Muscle of leg (tissue), 11 donors: ENCODE data around the gene ARHGEF10L. TPM values are rescaled to one million over a fixed set of nuclear protein-coding genes. Genes with fewer than 3 reads are reported as not detected.

ENCODE experiments used
- DNase-seq: peaks from one replicate; pipeline ENCODE4 v3.0.0; 2013
- H3K27ac ChIP-seq: one replicate; pipeline ENCODE4 v1.5.1; 2013; ENCODE audit warnings: mild to moderate bottlenecking, low read length, control low read depth
- H3K27me3 ChIP-seq: one replicate; pipeline ENCODE4 v1.6.1; 2013; ENCODE audit warnings: low read length; ENCODE audit not compliant: control insufficient read depth, insufficient read depth
- H3K36me3 ChIP-seq: one replicate; pipeline ENCODE4 v1.6.1; 2013; ENCODE audit warnings: low read length; ENCODE audit not compliant: control insufficient read depth, insufficient read depth
- H3K4me1 ChIP-seq: one replicate; pipeline ENCODE4 v1.6.1; 2013; ENCODE audit warnings: low read length; ENCODE audit not compliant: control insufficient read depth, insufficient read depth
- H3K4me3 ChIP-seq: one replicate; pipeline ENCODE4 v1.5.1; 2013; ENCODE audit warnings: low read length, control low read depth
- H3K9me3 ChIP-seq: replicated peaks from 2 replicates; pipeline ENCODE4 v1.6.1; 2013; ENCODE audit warnings: low read depth, low read length; ENCODE audit not compliant: control insufficient read depth
- WGBS: methylation state at CpG from one replicate; pipeline ENCODE4 v1.1.5; 2013; ENCODE audit warnings: missing lambda C conversion rate; ENCODE audit not compliant: insufficient coverage; 5-methylcytosine and 5-hydroxymethylcytosine counted together
- polyA plus RNA-seq, 8 donors: library from polyadenylated mRNA; unstranded; fragments of 120-200 nt; gene quantifications; one replicate each; pipeline versions ENCODE4 v1.2.1 to v1.2.3, GENCODE V29; 2013; ENCODE audit warnings: inconsistent platforms in 1 of 8, low replicate concordance in 1 of 8; ENCODE audit not compliant: insufficient read length in 8 of 8, insufficient read depth in 1 of 8
- total RNA-seq: library from RNA; stranded (reverse); fragments of 120-200 nt; gene quantifications from one replicate; pipeline ENCODE4 v1.2.4, GENCODE V29; 2013

The ARHGEF10L gene
- total and polyA plus RNA-seq, 9 donors, result 14.1 to 24.5 (median 22.4) TPM

- no peaks in the 10 kb centered on the region for H3K36me3 ChIP-seq
- H3K4me1 ChIP-seq, result no peaks in the 10 kb centered on the region
- H3K4me3 ChIP-seq, result no peak overlapping the region
- peaks cover 16% of the 10 kb centered on the region for H3K27me3 ChIP-seq
- H3K9me3 ChIP-seq, result no peaks in the 10 kb centered on the region
- no peak for DNase-seq
- 42% methylated on average over 6 of the region's 13 CpGs for WGBS
- no peak overlapping the region for H3K27ac ChIP-seq
These were observed 18.8 kb upstream of the ARHGEF10L start for GRCh38 chr1:17520473-17521319.

GRCh38 chr1:17521946-17522612 is 17.4 kb upstream of the ARHGEF10L start:
- 57% methylated on average over 14 of the region's 19 CpGs for WGBS
- no peaks in the 10 kb centered on the region for H3K36me3 ChIP-seq
- DNase-seq, result no peak
- H3K27me3 ChIP-seq, result peaks cover 16% of the 10 kb centered on the region
- peaks cover 2% of the 10 kb centered on the region for H3K4me1 ChIP-seq
- no peaks in the 10 kb centered on the region for H3K9me3 ChIP-seq
- no peak overlapping the region for H3K27ac ChIP-seq
- no peak overlapping the region for H3K4me3 ChIP-seq

- peaks cover 8% of the 10 kb centered on the region for H3K4me1 ChIP-seq
- no peak overlapping the region for H3K27ac ChIP-seq
- no peak for DNase-seq
- 95% methylated on average over 5 of the region's 7 CpGs for WGBS
- H3K36me3 ChIP-seq, result no peaks in the 10 kb centered on the region
- H3K27me3 ChIP-seq, result peaks cover 18% of the 10 kb centered on the region
- H3K4me3 ChIP-seq, result no peak overlapping the region
- H3K9me3 ChIP-seq, result no peaks in the 10 kb centered on the region
These were observed 16.0 kb upstream of the ARHGEF10L start for GRCh38 chr1:17523321-17524041.

GRCh38 chr1:17524645-17525044 is 14.9 kb upstream of the ARHGEF10L start:
- H3K27ac ChIP-seq, result no peak overlapping the region
- no peak overlapping the region for H3K4me3 ChIP-seq
- WGBS, result 40% methylated on average over 1 of the region's 2 CpGs
- H3K36me3 ChIP-seq, result no peaks in the 10 kb centered on the region
- H3K4me1 ChIP-seq, result peaks cover 8% of the 10 kb centered on the region
- peaks cover 18% of the 10 kb centered on the region for H3K27me3 ChIP-seq
- no peak for DNase-seq
- no peaks in the 10 kb centered on the region for H3K9me3 ChIP-seq

- Histone ChIP-seq H3K4me1 (peaks cover 8% of the 10 kb centered on the region), H3K9me3 (no peaks in the 10 kb centered on the region), H3K27me3 (peaks cover 18% of the 10 kb centered on the region), H3K36me3 (no peaks in the 10 kb centered on the region), H3K27ac (no peak overlapping the region), H3K4me3 (no peak overlapping the region)
- 78% methylated on average over 1 of the region's 4 CpGs for WGBS
- no peak for DNase-seq
These were observed 13.4 kb upstream of the ARHGEF10L start for GRCh38 chr1:17525996-17526686.

GRCh38 chr1:17527036-17527914 is 12.2 kb upstream of the ARHGEF10L start:
- Histone ChIP-seq H3K9me3 (no peaks in the 10 kb centered on the region), H3K27me3 (peaks cover 13% of the 10 kb centered on the region), H3K27ac (peak overlapping the region; percentile 13), H3K4me3 (no peak overlapping the region), H3K36me3 (no peaks in the 10 kb centered on the region), H3K4me1 (peaks cover 17% of the 10 kb centered on the region)
- 46% methylated on average over 3 of the region's 14 CpGs for WGBS
- peak; percentile 81 for DNase-seq

- H3K36me3 ChIP-seq, result no peaks in the 10 kb centered on the region
- H3K4me3 ChIP-seq, result no peak overlapping the region
- H3K9me3 ChIP-seq, result no peaks in the 10 kb centered on the region
- peaks cover 9% of the 10 kb centered on the region for H3K27me3 ChIP-seq
- no peak for DNase-seq
- H3K4me1 ChIP-seq, result peaks cover 25% of the 10 kb centered on the region
- H3K27ac ChIP-seq, result no peak overlapping the region
These were observed 10.1 kb upstream of the ARHGEF10L start for GRCh38 chr1:17529381-17529780.

- DNase-seq, result no peak
- H3K9me3 ChIP-seq, result no peaks in the 10 kb centered on the region
- H3K27me3 ChIP-seq, result peaks cover 2% of the 10 kb centered on the region
- peak overlapping the region; percentile 67 for H3K27ac ChIP-seq
- 62% methylated on average over 3 of the region's 4 CpGs for WGBS
- no peak overlapping the region for H3K4me3 ChIP-seq
- H3K4me1 ChIP-seq, result peaks cover 25% of the 10 kb centered on the region
- H3K36me3 ChIP-seq, result no peaks in the 10 kb centered on the region
These were observed 8.2 kb upstream of the ARHGEF10L start for GRCh38 chr1:17531343-17531681.

GRCh38 chr1:17531682-17532487 is 7.6 kb upstream of the ARHGEF10L start:
- peaks cover 2% of the 10 kb centered on the region for H3K27me3 ChIP-seq
- H3K4me3 ChIP-seq, result no peak overlapping the region
- H3K9me3 ChIP-seq, result no peaks in the 10 kb centered on the region
- H3K4me1 ChIP-seq, result peaks cover 26% of the 10 kb centered on the region
- no peaks in the 10 kb centered on the region for H3K36me3 ChIP-seq
- DNase-seq, result peak; percentile 63
- WGBS, result 37% methylated on average over 5 of the region's 8 CpGs
- peak overlapping the region; percentile 67 for H3K27ac ChIP-seq
